HFFc6 (cell line): Measurements from ENCODE around the gene NPAS3. TPM values are rescaled to one million over a fixed set of nuclear protein-coding genes. Genes with fewer than 3 reads are reported as not detected.

Experiments
- DNase-seq: peaks from one replicate; pipeline ENCODE4 v3.0.0-alpha.2; 2018
- H3K27ac Mint-ChIP-seq: 2 replicates; pipeline ENCODE4 v1.8.0; 2020; ENCODE audit warnings: mild to moderate bottlenecking, mixed read lengths
- H3K27me3 Mint-ChIP-seq: 2 replicates; pipeline ENCODE4 v1.8.0; 2021; ENCODE audit warnings: mild to moderate bottlenecking, moderate library complexity, mixed read lengths; ENCODE audit not compliant: insufficient read depth
- H3K36me3 Mint-ChIP-seq: 2 replicates; pipeline ENCODE4 v1.8.0; 2021; ENCODE audit warnings: low read depth, mixed read lengths
- H3K4me1 Mint-ChIP-seq: 2 replicates; pipeline ENCODE4 v1.8.0; 2020; ENCODE audit warnings: low read depth, mixed read lengths
- H3K4me3 Mint-ChIP-seq: 2 replicates; pipeline ENCODE4 v1.8.0; 2020; ENCODE audit warnings: mild to moderate bottlenecking, moderate library complexity, mixed read lengths
- H3K9me3 Mint-ChIP-seq: 2 replicates; pipeline ENCODE4 v1.8.0; 2020; ENCODE audit warnings: mild to moderate bottlenecking, mixed read lengths
- total RNA-seq, 6 experiments: library from RNA; stranded (reverse); fragmentation: NEBNext Ultra II Directional; extraction: Animal tissue kit (Norgen Biotek cat#: 25700); gene quantifications; 2 replicates in 1 of 6; 3 replicates in 5 of 6; pipeline ENCODE4 v1.2.3, GENCODE V29; 2021
- TF ChIP-seq, protein P1 (sequence below): fragments of 200-600 bp; sonication (generic); IDR thresholded peaks from 2 replicates; pipeline ENCODE4 v1.5.0; 2021; ENCODE audit warnings: antibody characterized with exemption, mild to moderate bottlenecking

Gene NPAS3
- total RNA-seq, 6 experiments from 2014 or later, result not detected

DNA sequence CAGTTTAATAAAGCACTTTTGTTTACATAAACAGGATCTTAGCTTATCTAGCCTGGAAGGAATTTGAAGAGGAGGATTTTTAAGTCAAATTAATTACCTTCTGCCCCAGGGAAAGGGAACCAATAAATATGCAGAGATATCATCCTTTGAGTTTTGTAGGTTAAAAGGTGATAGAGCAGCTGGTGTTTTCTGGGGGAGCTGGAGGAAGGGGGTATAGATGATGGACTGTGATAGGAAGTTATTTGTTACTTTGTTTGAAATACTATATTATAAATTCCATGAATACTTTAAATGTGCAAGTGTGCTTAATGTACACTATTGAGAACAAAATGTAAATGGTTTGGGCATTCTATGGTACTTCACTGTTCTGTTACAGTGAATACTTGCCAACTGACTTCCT is 55.2 kb downstream of the NPAS3 start:
- no peaks in the 10 kb centered on the region for H3K4me1 Mint-ChIP-seq
- H3K27me3 Mint-ChIP-seq, result peaks cover 3% of the 10 kb centered on the region
- H3K4me3 Mint-ChIP-seq, result no peak overlapping the region
- DNase-seq, result no peak
- TF ChIP-seq, protein P1, sequence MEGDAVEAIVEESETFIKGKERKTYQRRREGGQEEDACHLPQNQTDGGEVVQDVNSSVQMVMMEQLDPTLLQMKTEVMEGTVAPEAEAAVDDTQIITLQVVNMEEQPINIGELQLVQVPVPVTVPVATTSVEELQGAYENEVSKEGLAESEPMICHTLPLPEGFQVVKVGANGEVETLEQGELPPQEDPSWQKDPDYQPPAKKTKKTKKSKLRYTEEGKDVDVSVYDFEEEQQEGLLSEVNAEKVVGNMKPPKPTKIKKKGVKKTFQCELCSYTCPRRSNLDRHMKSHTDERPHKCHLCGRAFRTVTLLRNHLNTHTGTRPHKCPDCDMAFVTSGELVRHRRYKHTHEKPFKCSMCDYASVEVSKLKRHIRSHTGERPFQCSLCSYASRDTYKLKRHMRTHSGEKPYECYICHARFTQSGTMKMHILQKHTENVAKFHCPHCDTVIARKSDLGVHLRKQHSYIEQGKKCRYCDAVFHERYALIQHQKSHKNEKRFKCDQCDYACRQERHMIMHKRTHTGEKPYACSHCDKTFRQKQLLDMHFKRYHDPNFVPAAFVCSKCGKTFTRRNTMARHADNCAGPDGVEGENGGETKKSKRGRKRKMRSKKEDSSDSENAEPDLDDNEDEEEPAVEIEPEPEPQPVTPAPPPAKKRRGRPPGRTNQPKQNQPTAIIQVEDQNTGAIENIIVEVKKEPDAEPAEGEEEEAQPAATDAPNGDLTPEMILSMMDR, result no peak
- no peaks in the 10 kb centered on the region for H3K9me3 Mint-ChIP-seq
- no peak overlapping the region for H3K27ac Mint-ChIP-seq
- no peaks in the 10 kb centered on the region for H3K36me3 Mint-ChIP-seq

DNA sequence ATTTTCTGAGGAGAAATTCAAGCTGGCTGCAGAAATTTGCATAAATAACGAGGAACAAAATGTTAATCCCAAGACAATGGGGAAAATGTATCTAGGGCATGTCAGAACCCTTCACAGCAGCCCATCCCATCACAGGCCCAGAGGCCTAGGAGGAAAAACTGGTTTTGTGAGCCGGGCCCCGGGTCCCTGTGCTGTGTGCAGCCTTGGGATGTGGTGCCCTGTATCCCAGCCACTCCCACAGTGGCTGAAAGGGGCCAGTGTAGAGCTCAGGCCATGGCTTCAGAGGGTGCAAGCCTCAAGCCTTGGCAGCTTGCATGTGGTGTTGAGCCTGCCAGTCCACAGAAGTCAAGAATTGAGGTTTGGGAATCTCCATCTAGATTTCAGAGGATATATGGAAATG is 57.7 kb downstream of the NPAS3 start:
- TF ChIP-seq, protein P1, result no peak
- no peaks in the 10 kb centered on the region for H3K9me3 Mint-ChIP-seq
- no peak for DNase-seq

DNA sequence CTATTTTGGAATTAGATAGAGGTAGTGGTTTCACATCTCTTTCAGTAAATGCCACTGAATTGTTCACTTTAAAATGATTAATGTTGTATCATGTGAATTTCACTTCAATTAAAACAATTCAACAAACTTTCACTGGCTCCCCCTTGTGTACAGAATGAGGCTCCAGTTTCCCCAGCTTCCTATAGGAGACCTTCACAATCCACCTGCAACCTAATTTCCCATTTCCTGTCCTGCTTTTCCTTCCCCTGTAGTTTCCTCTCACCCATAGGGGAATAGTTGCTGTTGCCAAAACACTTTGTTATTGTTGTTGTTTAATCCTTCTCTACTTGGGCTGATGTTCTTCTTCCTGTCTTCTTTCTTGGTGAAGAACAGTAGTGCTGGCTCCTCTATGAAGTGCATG is 59.8 kb downstream of the NPAS3 start:
- Mint-ChIP-seq H3K4me1 (no peaks in the 10 kb centered on the region), H3K4me3 (no peak overlapping the region), H3K27me3 (peaks cover 3% of the 10 kb centered on the region), H3K27ac (no peak overlapping the region), H3K9me3 (no peaks in the 10 kb centered on the region), H3K36me3 (no peaks in the 10 kb centered on the region)
- peak; percentile 13 for DNase-seq
- TF ChIP-seq, protein P1, result peak; percentile 79

More for the DNA sequence above, 57.7 kb downstream of the NPAS3 start:
- H3K4me3 Mint-ChIP-seq, result no peak overlapping the region
- H3K36me3 Mint-ChIP-seq, result no peaks in the 10 kb centered on the region
- H3K27ac Mint-ChIP-seq, result no peak overlapping the region
- H3K4me1 Mint-ChIP-seq, result no peaks in the 10 kb centered on the region
- H3K27me3 Mint-ChIP-seq, result peaks cover 3% of the 10 kb centered on the region

DNA sequence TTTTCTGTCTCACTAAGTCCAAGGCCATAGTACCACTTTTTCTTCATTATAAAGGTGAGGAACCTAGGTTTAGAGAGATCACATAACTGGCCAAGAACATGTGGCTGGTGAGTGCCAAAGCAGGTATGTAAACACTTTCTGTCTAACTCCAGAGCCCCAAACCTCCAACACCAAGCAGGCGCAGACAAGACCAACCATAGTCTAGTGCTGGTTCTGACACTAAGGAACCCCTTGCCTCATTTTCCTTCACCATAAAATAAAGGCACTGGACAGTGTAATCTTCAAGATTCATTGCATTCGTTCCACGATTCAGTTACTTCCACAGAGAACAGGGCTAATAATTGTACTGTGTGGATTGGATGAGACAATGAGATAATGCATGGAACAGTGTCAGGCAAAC is 71.0 kb downstream of the NPAS3 start:
- no peaks in the 10 kb centered on the region for H3K4me1 Mint-ChIP-seq
- TF ChIP-seq, protein P1, result no peak
- no peaks in the 10 kb centered on the region for H3K9me3 Mint-ChIP-seq
- peaks cover 4% of the 10 kb centered on the region; the same call in 1 of the 2 replicates for H3K27me3 Mint-ChIP-seq
- H3K36me3 Mint-ChIP-seq, result no peaks in the 10 kb centered on the region
- DNase-seq, result no peak
- no peak overlapping the region for H3K27ac Mint-ChIP-seq
- no peak overlapping the region for H3K4me3 Mint-ChIP-seq

DNA sequence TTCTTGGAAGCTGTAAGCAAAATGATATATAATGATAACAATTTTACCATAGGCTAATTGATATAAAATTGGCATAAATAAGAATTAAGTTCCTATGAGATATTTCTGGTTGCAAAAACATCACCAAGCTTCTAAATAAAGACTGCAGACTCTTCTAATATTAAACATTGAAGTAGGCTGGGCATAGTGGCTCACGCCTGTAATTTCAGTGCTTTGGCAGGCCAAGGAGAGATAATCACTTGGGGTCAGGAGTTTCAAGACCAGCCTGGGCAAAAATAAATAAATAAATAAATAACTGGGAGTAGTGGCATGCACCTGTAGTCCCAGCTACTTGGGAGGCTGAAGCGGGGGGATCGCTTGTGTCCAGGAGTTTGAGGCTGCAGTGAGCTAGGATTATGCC is 71.8 kb downstream of the NPAS3 start:
- Mint-ChIP-seq H3K27me3 (peaks cover 4% of the 10 kb centered on the region; the same call in 1 of the 2 replicates), H3K4me1 (no peaks in the 10 kb centered on the region), H3K36me3 (no peaks in the 10 kb centered on the region), H3K4me3 (no peak overlapping the region), H3K9me3 (no peaks in the 10 kb centered on the region), H3K27ac (no peak overlapping the region)
- no peak for DNase-seq
- TF ChIP-seq, protein P1, result no peak

DNA sequence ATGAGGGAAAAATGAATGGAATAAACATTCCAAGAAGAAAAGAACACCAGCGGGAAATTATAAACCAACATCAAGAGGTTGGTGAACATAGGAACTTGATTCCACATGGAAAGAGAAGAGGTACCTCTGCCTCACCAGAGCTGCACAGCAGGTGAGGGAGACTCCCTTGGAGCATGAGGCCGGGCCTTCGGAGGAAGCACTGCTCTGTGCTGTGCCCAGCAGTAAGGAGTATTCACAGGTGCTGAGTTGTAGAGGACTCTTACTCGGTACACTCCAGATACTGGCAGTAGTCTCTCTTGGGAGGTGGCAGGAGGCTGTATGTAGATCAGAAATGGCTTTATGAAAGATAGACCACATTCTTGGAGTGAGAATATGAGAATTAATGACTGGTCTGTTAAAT is 76.0 kb downstream of the NPAS3 start:
- TF ChIP-seq, protein P1, result no peak
- Mint-ChIP-seq H3K4me3 (no peak overlapping the region), H3K27ac (no peak overlapping the region), H3K4me1 (no peaks in the 10 kb centered on the region), H3K36me3 (no peaks in the 10 kb centered on the region), H3K27me3 (peaks cover 4% of the 10 kb centered on the region; the same call in 1 of the 2 replicates), H3K9me3 (no peaks in the 10 kb centered on the region)
- DNase-seq, result no peak
